DMS114 treated with DMSO at 0.1 percent for 48 hours (cell line): ENCODE measurements around the gene TDO2.
"Not testable (repeated sequence)": the region's sequence is repeated elsewhere in the genome, so short reads cannot be mapped to it uniquely, and the experiment has no call there.

ENCODE experiments used
- DNase-seq: peaks from one replicate; lab custom pipeline; 2025; ENCODE audit not compliant: unreplicated experiment; lab: John Stamatoyannopoulos, UW

The TDO2 gene

GRCh38 chr4:155903453-155903852 is at the start of gene TDO2:
Gene TDO2 (plus strand): TSS chr4:155903696. CDS start chr4:155903759, 63 bp downstream.
- no peak for DNase-seq

- DNase-seq, result no peak
These were observed 48.8 kb upstream of the TDO2 start for GRCh38 chr4:155854582-155855226.

- DNase-seq, result no peak
These were observed 47.6 kb upstream of the TDO2 start for GRCh38 chr4:155855897-155856296.

GRCh38 chr4:155866177-155866576 is 37.3 kb upstream of the TDO2 start, which contains the start of gene ASIC5:
Gene ASIC5 (minus strand): TSS chr4:155866277. CDS start chr4:155866226, 51 bp downstream.
- no peak for DNase-seq

GRCh38 chr4:155875878-155876277 is 27.6 kb upstream of the TDO2 start:
- no peak for DNase-seq

GRCh38 chr4:155877971-155878370 is 25.5 kb upstream of the TDO2 start:
- DNase-seq, result no peak

- no peak for DNase-seq
These were observed 24.9 kb upstream of the TDO2 start for GRCh38 chr4:155878611-155879010.

- DNase-seq, result no peak
These were observed 23.7 kb upstream of the TDO2 start for GRCh38 chr4:155879767-155880166.

- no peak for DNase-seq
These were observed 21.9 kb upstream of the TDO2 start for GRCh38 chr4:155881555-155881954.

- DNase-seq, result no peak
These were observed 19.6 kb upstream of the TDO2 start for GRCh38 chr4:155883895-155884294.

GRCh38 chr4:155885666-155886065 is 17.8 kb upstream of the TDO2 start:
- DNase-seq, result no peak

- DNase-seq, result no peak
These were observed 16.5 kb upstream of the TDO2 start for GRCh38 chr4:155887045-155887444.

GRCh38 chr4:155887847-155888570 is 15.5 kb upstream of the TDO2 start:
- no peak for DNase-seq

GRCh38 chr4:155889031-155889793 is 14.3 kb upstream of the TDO2 start:
- DNase-seq, result no peak

GRCh38 chr4:155889946-155890345 is 13.6 kb upstream of the TDO2 start:
- no peak for DNase-seq

GRCh38 chr4:155891058-155891457 is 12.4 kb upstream of the TDO2 start:
- DNase-seq, result no peak

GRCh38 chr4:155898371-155898770 is 5.1 kb upstream of the TDO2 start:
- not testable (repeated sequence) for DNase-seq

GRCh38 chr4:155899891-155900290 is 3.6 kb upstream of the TDO2 start:
- DNase-seq, result no peak

GRCh38 chr4:155900381-155900780 is 3.1 kb upstream of the TDO2 start:
- DNase-seq, result no peak

GRCh38 chr4:155901013-155901412 is 2.5 kb upstream of the TDO2 start:
- DNase-seq, result no peak

- no peak for DNase-seq
These were observed 835 bp downstream of the TDO2 start for GRCh38 chr4:155904331-155904730.
